Stimulated activated CD4-positive, alpha-beta T cell treated with anti-CD3 and anti-CD28 coated beads, Interleukin-1b, Interleukin-23, amount 100 ng/mL, for 48 hours (primary cell): ENCODE measurements around the gene HLF.

Experiments used
- DNase-seq: peaks from one replicate; pipeline ENCODE4 v3.0.0-alpha.2; 2020

HLF gene, protein sequence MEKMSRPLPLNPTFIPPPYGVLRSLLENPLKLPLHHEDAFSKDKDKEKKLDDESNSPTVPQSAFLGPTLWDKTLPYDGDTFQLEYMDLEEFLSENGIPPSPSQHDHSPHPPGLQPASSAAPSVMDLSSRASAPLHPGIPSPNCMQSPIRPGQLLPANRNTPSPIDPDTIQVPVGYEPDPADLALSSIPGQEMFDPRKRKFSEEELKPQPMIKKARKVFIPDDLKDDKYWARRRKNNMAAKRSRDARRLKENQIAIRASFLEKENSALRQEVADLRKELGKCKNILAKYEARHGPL

DNA sequence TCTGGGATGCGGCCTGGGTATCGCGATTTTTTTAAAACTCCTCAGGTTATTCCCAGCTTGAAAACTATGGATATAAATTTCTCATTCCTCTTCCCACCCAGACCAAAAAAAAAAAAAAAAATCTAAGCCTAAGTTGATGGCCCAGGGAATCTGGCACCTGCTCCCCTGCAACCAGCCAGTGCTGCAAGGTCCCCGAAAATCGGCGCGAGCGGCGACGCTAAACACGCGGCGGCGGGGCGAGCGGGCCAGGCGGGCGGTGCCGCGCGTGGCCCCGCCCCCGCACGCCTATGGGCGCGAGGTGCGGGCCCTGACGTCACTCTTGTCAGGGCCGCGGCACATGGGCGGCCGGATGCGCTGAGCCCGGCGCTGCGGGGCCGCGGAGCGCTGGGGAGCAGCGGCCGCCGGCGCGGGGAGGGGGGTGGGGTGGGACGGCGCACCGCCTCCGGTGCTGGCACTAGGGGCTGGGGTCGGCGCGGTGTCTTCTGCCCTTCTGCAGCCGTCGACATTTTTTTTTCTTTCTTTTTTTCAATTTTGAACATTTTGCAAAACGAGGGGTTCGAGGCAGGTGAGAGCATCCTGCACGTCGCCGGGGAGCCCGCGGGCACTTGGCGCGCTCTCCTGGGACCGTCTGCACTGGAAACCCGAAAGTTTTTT is at the start of gene HLF:
HLF (plus strand) TSS at position 316 of the 654 bp plus-strand sequence. CDS start 525 bp downstream, outside the sequence.
- peak; percentile 70 for DNase-seq

DNA sequence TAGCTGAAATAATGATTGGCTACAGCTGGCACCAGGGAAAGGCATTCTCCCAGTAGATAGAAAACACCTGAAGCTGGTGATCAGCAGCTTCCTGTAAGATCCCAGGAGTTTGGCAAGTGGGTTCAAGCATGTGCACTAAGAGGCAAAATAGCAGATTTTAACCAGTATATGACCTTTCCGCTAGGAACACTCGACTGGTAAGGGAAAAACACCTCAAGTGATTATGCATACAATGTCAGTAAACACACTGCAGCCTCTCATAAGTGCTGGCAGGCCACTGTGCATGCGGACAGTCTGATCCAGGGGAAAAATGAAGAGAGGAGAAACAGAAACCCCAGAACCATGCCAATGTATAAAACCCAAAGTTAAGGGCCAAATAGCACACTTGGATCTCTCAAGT is 49.0 kb upstream of the HLF start:
- DNase-seq: no peak

DNA sequence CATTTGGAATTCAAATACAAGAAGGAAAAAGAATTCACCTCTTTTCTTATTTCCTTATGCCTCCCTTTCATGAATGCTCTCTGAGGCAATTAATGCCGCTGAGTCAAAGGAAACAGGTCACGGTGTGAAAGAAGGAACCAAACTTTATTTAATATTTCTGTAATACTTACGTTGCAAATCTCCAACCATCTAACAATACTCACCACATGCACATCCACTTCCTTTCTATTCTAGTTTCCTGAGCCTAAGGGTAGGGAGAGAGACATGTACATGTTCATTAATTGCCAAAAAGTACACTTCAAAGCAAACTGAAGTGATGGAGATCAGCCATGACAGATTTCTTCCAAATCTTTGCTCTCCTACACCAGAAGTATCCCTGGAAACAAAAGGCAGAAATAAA is 47.9 kb upstream of the HLF start:
- no peak for DNase-seq

DNA sequence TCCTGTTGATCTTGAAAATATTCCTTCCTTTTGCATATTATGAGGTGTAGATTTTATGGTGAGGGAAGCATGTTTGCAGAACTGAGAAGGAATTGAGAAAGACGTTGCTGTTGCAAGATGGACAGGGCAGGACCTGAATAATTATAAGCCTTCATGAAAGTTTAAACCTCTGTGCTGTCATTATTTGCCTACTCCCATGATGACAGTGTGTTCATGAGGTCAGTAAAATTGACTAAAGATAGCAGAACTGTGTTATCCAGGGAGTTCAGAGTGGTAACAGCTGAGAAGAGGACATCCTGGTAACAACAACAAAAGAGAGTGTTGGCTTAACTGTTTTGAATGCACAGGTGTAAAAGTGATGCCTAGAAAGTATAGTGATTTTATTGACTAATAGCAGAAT is 45.3 kb upstream of the HLF start:
- no peak for DNase-seq

DNA sequence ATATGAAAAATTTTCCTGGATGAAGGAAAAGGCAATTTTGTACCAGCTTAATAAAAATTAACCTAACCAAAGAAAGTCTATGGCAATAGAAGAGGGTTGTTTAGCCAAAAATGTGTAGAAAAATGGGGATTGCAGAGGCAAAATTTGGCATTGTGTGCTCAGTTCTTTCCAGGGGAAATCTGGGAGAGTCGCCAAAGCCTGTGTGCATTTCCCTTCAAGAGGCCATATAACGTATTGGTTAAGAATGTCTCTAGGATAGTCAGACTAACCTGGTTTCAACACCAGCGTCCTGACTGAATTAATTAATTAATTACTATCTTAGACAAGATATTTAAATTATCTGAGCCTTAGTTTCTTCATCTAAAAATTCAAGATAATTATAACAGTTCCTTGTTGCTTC is 44.8 kb upstream of the HLF start:
- DNase-seq: no peak

DNA sequence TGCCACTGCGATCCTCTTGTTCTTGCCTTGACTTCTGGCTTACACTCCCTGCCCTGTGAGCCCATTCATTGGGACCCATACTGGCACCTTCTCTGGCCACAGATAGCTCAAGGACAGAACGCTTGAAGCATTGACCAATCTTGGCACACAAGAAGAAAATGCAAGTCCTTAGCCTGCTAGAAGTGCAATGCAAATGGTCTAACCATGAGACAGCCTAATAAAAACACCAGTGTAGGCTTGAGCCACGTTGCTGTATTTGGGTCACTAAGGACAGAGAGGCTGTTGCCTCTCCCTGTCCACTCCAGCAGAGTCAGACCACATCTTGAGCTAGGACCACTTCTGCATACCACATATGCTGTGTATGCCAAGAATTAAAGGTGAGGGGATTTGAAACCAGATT is 41.2 kb upstream of the HLF start:
- DNase-seq: no peak

DNA sequence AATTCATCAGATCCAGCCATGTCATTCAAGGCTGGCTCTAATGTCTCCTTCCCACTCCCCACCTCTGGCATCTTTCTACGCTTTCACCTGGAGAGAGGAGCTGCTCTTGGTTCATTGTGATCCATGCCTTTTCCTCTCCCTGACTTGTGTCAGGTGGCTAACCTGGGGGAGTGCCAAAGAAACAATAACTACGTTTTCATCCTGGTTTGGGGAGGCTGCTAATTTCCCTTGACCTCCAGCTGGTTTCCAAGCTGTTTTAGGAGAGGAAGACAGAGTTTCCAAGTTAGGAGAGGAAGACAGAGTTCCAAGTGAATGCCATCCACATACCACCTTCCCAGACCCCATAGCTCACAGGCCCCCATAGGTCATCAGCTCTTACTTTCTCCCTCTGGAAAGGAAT is 40.0 kb upstream of the HLF start:
- no peak for DNase-seq

DNA sequence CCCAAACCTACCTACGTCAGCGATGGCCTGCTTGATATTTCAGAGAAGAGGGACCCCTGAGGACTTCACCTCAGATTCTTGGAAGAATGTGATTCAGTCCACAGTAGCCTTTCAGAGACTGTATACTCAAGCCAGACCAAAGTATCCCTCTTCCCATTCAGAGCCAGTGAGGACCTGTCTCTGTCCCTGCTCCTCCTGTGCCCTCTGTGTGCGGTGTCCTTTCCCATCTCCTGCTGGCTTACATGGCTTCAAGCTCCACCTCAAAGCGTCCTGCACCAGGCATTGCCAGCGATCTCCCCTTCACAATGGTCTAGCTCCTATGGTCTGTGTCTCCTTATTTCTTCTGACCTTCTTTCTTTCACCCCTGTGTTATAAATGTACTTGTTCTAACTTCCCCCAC is 39.5 kb upstream of the HLF start:
- DNase-seq: no peak

DNA sequence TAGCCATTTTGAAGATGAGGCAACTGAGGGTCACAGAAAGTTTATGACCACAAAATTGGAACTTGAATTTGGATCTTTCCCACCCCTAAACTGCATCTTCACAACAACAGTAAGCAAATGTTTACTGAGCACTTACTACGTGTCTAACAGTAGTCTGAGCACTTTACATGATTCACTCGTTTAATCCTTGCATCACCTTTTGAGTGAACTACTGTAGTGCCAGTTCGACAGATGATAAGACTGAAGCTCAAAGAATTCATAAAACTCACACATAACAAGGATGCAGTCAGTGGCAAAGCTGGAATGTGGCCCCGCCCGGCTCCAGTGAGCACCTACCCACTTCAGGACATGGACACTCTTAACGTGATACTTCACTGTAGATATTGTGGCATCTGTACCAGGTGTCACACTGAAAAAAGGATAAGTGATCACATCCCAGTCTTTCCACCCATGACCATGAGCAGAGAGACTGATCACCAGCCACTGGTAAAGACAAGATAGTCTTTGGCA is 36.0 kb upstream of the HLF start:
- no peak for DNase-seq

DNA sequence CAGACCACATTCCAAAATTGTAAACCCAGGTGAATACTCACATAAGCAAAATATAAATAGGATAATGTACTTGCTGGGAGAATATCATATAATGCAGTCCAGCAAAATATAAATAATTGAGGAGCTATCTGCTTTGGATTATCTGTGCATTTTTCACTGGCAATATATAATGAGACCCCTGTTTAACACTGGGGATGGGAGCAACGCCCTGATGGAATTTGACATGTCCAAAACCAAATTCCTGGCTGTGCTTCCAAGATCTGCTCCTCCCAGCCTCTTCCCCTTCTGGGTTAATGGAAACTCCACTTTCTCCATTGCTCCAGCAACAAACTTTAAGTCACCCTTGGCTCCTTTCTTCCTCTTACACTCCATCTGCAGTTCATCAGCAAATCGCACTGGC is 35.5 kb upstream of the HLF start:
- no peak for DNase-seq

DNA sequence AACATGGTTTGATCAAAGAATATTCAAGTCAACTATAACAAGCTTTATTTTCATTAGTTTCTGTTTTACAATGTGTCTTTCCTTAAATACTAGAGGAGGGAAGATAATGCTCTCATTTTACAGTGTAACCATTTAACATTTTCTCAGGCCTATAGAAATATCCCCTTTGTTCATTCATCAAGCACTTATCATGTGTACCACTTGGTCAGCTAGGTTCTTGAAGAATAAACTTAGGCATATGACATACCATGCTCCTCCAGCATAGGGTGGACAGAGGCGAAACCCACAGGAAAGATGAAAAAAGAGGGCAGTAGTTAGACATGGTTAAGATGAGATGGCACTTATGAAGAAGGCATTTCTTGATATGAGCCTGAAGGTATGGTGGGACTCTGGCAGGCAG is 34.0 kb upstream of the HLF start:
- DNase-seq: no peak

DNA sequence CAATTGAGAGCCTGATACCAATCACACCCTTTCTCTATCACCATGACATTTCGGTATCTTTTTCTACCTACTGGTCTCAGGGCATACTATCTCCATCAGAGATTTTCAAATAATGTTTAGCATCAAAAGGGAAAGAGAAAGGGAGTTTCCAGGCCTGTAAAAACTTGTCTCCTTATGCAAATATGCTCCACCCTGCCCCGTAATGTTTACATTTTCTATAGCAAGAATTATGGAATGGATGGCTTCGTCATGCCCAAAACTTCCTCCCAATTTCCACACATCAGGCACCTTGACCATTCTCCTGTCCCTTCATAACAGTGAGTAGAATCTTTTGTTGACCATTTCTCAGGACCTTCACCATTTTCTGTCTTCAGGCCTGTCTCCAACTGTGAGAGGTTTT is 30.9 kb upstream of the HLF start:
- DNase-seq: no peak

DNA sequence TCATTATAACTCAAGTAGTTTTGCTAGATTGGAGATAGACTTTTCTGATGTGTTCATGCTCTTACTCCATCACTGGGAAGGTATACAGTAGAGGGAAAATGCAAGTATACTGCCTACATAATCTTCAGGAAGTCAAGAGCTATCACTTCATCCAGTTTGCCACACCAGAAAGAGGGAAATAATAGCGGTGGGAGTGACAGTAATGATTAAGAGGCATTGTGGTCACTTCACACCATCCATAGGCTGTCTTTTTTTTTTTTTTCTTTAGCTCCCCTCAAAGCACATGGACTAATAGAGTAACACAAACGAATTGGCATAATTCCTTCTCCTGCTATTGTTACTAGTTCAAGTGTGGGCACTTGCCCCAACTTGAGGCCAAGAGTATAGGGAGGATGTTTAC is 28.4 kb upstream of the HLF start:
- no peak for DNase-seq

DNA sequence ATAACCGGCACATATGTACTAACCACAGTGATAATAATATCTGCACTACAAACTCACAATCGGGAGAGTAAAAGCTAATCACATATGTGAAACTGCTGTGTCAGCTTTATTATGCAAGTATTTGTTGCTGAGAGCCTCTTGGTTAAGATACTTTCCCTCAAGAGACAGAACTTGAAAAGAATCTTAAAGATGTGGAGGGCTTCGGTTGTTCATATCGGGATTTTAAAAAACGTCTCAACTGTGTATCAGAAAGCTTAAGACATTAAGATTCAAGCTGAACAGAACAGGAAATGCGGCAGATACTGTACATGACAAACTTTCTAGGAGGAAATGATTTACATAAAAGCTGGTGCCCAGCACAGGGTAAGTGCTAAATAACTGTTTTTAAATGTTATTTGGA is 27.5 kb upstream of the HLF start:
- DNase-seq: no peak

DNA sequence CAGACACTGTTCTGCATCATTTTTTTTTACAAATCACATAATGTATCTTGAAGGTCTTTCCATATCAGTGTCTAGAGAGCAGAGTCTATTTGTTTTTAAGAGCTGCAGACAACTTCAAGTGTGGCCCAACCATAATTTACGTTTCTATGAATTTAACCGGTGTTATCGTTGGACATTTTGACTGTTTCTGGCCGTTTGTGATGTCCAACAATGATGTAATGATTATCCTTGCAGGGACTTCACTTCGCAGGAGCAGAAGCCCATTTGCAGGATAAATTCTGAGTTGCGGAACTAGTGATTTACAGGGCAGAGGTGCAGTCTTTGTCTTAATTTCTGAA is 26.9 kb upstream of the HLF start:
- DNase-seq: no peak

DNA sequence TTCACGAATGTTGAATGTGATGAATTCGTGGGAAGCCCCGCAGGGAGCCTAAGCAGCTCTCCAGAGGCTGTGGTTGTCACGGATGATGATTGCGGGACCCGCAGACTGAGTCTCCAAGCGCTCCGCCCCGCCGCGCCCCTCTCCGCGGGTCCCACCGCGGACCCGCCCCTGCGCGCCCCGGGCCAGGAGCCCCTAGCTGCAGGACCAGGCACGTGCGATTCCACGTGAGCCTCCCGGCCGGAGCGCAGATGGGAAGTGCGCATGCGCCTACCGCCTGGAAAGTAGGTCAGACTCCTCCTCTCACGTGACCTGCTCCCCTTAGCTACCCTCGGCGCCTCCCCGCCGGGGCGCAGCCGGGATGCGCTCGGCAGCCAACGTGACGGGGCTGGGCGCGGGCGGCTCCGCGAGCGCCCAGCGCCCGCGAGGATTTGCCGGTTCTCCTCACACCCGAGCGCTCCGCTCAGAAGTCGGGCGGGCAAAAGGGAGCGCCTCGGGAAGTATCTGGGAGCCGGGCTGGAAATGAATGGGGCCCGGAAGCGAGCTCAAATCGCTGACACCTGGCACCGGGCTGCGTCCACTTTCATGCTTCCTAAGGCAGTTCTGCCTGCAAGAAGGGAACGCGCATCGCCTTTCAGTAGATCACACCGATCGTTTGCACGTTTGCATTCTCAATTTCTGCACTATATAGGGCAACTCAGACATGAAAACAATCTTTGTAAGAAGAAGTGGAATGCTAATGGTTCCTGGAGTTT is 26.4 kb upstream of the HLF start:
- peak; percentile 89 for DNase-seq

DNA sequence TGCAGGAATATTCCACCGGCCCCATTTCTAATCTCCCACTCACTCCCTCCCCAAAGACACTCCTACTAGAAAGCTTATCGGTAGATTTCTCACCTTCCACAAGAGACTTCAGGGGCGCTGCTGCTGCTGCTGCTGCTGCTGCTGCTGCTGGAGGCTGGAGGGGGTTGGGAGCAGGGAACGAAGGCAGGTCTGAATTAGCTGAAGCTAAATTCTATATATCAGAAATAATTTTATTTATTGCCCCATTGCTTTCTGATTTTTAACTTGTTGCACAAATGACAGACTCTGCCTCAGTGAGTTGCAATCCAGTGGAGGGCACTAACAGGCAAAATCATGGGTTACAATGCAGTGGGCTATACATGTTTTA is 25.8 kb upstream of the HLF start:
- no peak for DNase-seq

DNA sequence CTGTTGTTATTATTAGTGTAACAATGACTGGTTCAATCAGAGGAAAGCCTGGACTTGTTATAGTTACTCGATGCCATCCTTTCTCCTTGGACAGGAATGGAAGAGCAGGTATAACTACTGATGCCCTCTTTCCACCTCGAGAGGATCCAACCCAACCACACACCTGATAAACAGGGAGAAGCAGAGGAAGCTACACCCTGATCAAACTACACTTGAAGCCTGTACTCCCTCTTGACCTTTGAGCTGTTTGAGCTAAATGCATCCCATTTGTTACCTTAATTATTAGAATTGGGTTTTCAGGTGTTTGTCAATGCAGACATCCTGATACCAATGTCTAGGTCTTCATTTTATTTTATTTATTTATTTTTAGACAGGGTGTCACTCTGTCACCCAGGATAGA is 23.7 kb upstream of the HLF start:
- DNase-seq: no peak

DNA sequence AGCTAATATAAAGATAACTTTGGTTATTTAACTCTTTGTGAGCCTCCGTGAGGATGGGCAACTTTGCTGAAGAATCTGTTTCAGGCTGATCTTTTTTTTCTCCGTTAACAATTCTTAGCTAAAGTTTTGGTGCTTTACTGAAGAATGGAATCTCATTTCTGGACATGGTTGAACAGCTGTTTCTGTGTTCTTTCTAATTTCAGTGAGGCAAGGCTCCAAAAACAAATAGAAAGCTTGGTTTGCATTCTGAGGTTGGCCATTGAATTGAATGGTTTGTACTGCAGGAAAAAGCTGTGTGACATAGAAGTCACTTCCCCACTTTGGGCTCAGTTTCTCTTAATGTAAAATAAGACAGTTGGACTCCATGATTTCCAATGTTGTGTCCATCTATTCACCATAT is 22.3 kb upstream of the HLF start:
- DNase-seq: no peak

DNA sequence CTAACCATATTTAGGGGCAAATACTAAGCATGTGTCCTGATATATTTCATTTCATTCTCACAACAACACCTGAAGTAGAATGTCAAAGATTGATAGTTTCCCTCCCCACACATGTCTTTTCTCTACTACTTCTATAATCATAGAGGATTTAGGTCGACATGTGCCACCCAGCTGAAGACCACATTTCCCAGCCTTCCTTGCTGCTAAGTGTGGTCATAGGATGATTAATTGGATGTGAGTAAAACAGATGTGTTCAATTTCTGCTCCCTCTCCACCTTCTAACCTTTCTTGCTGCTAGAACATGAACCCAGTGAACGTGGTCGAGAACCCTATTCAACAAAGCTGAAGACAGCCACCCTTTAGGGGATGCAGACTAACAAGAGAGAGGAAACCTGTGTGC is 18.8 kb upstream of the HLF start:
- DNase-seq: no peak

DNA sequence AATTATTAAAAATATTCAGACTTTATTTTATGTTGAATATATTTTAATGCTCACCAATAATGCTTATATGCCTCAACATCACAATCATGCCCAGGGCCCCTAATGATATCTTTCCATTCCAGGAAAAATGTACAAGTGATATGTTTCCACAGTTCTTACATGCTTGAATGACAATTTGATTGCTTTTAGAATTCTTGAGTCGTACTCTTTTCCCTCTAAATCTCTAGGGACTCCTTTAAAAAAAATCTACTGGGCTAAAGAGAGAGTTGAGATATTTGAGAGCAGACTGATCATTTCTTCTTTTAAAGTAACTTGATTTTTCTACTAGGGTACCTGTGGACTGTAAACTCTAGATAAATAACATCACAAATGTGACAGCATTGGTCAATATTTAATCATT is 18.2 kb upstream of the HLF start:
- no peak for DNase-seq

DNA sequence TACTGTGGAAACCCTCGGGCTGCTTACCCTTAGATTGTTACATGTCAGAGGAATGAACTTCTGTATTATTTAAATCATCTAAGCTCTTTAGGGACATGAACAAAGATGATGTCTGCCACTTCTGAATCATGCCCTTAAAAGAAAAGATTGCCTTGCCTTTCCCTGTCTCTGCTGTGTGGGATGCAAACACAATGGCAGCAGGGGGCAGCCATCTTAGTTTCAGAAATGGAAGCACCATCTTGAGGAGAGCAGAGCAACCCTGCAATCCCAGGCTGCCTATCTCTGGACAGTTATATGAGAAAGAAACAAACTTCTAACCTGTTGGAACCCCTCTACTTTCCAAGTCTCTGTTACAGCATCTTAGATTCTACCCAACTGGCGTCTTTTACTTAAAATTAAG is 16.7 kb upstream of the HLF start:
- no peak for DNase-seq

DNA sequence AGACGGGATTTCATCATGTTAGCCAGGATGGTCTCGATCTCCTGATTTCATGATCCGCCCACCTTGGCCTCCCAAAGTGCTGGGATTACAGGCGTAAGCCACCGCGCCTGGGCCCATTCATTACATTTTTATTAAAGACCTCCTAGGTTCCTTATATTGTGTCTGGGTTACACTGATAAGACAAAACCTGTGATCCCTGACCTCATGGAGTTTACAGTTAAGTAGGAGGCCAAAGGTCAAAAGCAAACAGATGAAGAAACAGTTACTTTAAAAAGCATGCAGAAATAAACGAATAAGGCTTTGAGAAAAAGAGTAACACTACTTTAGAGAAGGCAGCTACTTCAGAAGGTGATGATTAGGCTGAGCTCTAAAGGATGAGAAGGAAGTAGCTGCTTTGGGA is 14.9 kb upstream of the HLF start:
- no peak for DNase-seq

DNA sequence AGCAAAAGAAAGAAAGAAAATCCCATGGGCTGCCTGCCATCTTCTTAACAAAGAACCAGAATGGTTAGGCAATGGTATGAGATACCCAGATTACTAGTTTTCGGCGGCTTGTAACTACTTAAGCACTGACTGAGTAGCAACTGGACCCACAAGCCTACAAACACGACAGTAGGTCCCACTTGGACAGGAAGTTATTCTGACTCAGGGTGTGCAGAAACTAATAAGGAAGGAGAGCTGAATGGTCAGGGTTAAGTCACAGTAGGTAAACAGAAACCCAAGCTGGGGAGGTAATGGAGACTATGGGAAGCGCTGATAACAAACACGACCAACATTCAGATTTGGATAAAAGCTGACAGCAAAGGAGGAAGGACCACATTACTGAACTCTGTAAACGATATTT is 10.4 kb upstream of the HLF start:
- no peak for DNase-seq
